Liver (tissue), 9 donors: ENCODE results near the gene SMC6. TPM values are rescaled to one million over a fixed set of nuclear protein-coding genes. Genes with fewer than 3 reads are reported as not detected.

ENCODE experiments used
- DNase-seq: peaks from one replicate; pipeline ENCODE4 v3.0.0-alpha.2; 2017; ENCODE audit warnings: low spot score
- H3K27ac ChIP-seq, 2 donors: one replicate each; pipeline ENCODE4 v1.7.0; 2013; ENCODE audit warnings: inconsistent platforms in 2 of 2, low read length in 2 of 2, control low read depth in 1 of 2, low read depth in 1 of 2, mild to moderate bottlenecking in 1 of 2
- H3K27me3 ChIP-seq, 4 donors: one replicate each; pipeline versions ENCODE4 v1.6.1 to v1.7.0; 2013; ENCODE audit warnings: low read length in 3 of 4, inconsistent platforms in 1 of 4, mild to moderate bottlenecking in 1 of 4, moderate library complexity in 1 of 4; ENCODE audit not compliant: control insufficient read depth in 4 of 4, insufficient read depth in 4 of 4
- H3K36me3 ChIP-seq, 4 donors: one replicate each; pipeline versions ENCODE4 v1.6.1 to v1.7.0; 2013; ENCODE audit warnings: low read length in 3 of 4, mild to moderate bottlenecking in 3 of 4, low read depth in 1 of 4, moderate library complexity in 1 of 4; ENCODE audit not compliant: control insufficient read depth in 4 of 4, insufficient read depth in 3 of 4
- H3K4me1 ChIP-seq, 4 donors: one replicate each; pipeline versions ENCODE4 v1.6.1 to v1.7.0; 2013; ENCODE audit warnings: low read length in 3 of 4, mild to moderate bottlenecking in 3 of 4, moderate library complexity in 1 of 4; ENCODE audit not compliant: control insufficient read depth in 4 of 4, insufficient read depth in 4 of 4
- H3K4me3 ChIP-seq, 3 donors: one replicate each; pipeline versions ENCODE4 v1.6.1 to v1.7.0; 2013; ENCODE audit warnings: low read length in 3 of 3, control low read depth in 1 of 3, low read depth in 1 of 3, mild to moderate bottlenecking in 1 of 3
- H3K9ac ChIP-seq, 2 donors: one replicate each; pipeline ENCODE4 v1.7.0; 2013; ENCODE audit warnings: low read length in 2 of 2, mild to moderate bottlenecking in 2 of 2, moderate library complexity in 2 of 2, control low read depth in 1 of 2, low read depth in 1 of 2
- H3K9me3 ChIP-seq, 4 donors: one replicate each; pipeline versions ENCODE4 v1.6.1 to v1.7.0; 2013; ENCODE audit warnings: low read length in 3 of 4; ENCODE audit not compliant: control insufficient read depth in 4 of 4
- EGR1 ChIP-seq, 2 donors: IDR thresholded peaks; 2 replicates each; pipeline ENCODE4 v1.6.1; 2016 to 2018; ENCODE audit warnings: antibody characterized with exemption in 2 of 2, low read depth in 2 of 2
- FOXA1 ChIP-seq: IDR thresholded peaks from 2 replicates; pipeline ENCODE4 v1.6.1; 2016; ENCODE audit warnings: antibody characterized with exemption
- FOXA2 ChIP-seq: IDR thresholded peaks from 2 replicates; pipeline ENCODE4 v1.6.1; 2016; ENCODE audit warnings: antibody characterized with exemption
- GABPA ChIP-seq, 2 donors: IDR thresholded peaks in 1 of 2; conservative IDR thresholded peaks in 1 of 2; 2 replicates each; pipeline ENCODE4 v1.6.1; 2016; ENCODE audit warnings: antibody characterized with exemption in 2 of 2, mild to moderate bottlenecking in 1 of 2, moderate library complexity in 1 of 2
- HNF4A ChIP-seq, 2 donors: conservative IDR thresholded peaks; 2 replicates each; pipeline ENCODE4 v1.6.1; 2016; ENCODE audit warnings: antibody characterized with exemption in 2 of 2, mild to moderate bottlenecking in 2 of 2
- HNF4G ChIP-seq: IDR thresholded peaks from 2 replicates; pipeline ENCODE4 v1.6.1; 2016; ENCODE audit warnings: antibody characterized with exemption
- JUND ChIP-seq, 2 donors: IDR thresholded peaks; 2 replicates each; pipeline ENCODE4 v1.6.1; 2016; ENCODE audit warnings: antibody characterized with exemption in 2 of 2
- NR2F2 ChIP-seq: IDR thresholded peaks from 2 replicates; pipeline ENCODE4 v1.6.1; 2016; ENCODE audit warnings: antibody characterized with exemption
- RAD21 ChIP-seq, 2 donors: IDR thresholded peaks; 2 replicates each; pipeline ENCODE4 v1.6.1; 2016; ENCODE audit warnings: antibody characterized with exemption in 2 of 2, mild to moderate bottlenecking in 2 of 2
- RXRA ChIP-seq, 2 donors: IDR thresholded peaks; 2 replicates each; pipeline ENCODE4 v1.6.1; 2017 to 2018; ENCODE audit warnings: antibody characterized with exemption in 2 of 2, mild to moderate bottlenecking in 1 of 2
- TAF1 ChIP-seq: conservative IDR thresholded peaks from 2 replicates; pipeline ENCODE4 v1.6.1; 2016; ENCODE audit warnings: antibody characterized with exemption, mild to moderate bottlenecking
- YY1 ChIP-seq: IDR thresholded peaks from 2 replicates; pipeline ENCODE4 v1.6.1; 2016; ENCODE audit warnings: antibody characterized with exemption, mild to moderate bottlenecking
- WGBS: extraction: QIAGEN DNeasy Blood & Tissue Kit; methylation state at CpG from one replicate; pipeline ENCODE4 v1.1.7; 2013; 5-methylcytosine and 5-hydroxymethylcytosine counted together
- polyA plus RNA-seq, 2 donors: library from polyadenylated mRNA; stranded (reverse) in 1 of 2; unstranded in 1 of 2; fragments of 200-250 nt in 1 of 2; fragments of >200 nt in 1 of 2; fragmentation: Nextera tagmentation in 1 of 2; extraction: Ambion mirVana in 1 of 2; gene quantifications; one replicate each; pipeline versions ENCODE4 v1.2.1 to v1.2.3, GENCODE V29; 2013 to 2015
- total RNA-seq, 2 donors: library from RNA; depleted of rRNA; stranded (reverse); fragments of >200 nt; gene quantifications; one replicate each; pipeline ENCODE4 v1.2.3, GENCODE V29; 2014
- TF ChIP-seq, protein P1 (sequence below): fragments of 150-350 bp; IDR thresholded peaks from 2 replicates; pipeline ENCODE4 v1.5.1; 2017; ENCODE audit warnings: improper control_type of control experiment, low read depth, low read length; ENCODE audit not compliant: missing input control
- TF ChIP-seq, protein P2 (sequence below): IDR thresholded peaks from 2 replicates; pipeline ENCODE4 v1.6.1; 2016; ENCODE audit warnings: antibody characterized with exemption
- TF ChIP-seq, protein P3 (sequence below): IDR thresholded peaks from 2 replicates; pipeline ENCODE4 v1.6.1; 2016; ENCODE audit warnings: antibody characterized with exemption
- TF ChIP-seq, protein P4 (sequence below): IDR thresholded peaks from 2 replicates; pipeline ENCODE4 v1.6.1; 2016; ENCODE audit warnings: antibody characterized with exemption
- TF ChIP-seq, protein P5 (sequence below): IDR thresholded peaks from 2 replicates; pipeline ENCODE4 v1.6.1; 2016; ENCODE audit warnings: antibody characterized with exemption, mild to moderate bottlenecking
- donor health status: healthy.
- donor health status: healthy.
- donor health status: healthy.
- donor health status: healthy.
- donor health status: healthy.

Gene SMC6
- total and polyA plus RNA-seq, 4 donors, result 2.6 to 22.3 (median 11.0) TPM

DNA sequence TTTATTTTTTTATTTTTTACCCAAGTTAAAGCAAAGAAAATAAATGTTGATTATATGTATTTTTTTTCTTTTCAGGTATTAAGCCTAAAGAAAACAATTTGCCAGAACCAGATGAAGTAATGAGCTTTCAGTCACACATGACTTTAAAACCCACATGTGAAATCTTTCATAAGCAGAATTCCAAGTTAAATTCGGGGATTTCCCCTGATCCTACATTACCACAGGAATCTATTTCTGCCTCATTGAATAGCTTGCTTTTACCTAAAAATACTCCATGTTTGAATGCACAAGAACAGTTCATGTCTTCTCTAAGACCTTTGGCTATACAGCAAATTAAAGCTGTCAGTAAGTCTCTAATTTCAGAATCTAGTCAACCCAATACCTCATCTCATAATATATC lies 26.9 kb upstream of the SMC6 start (continued):
- TF ChIP-seq TAF1, result no peak
- TF ChIP-seq RAD21 (IDR thresholded peaks at IDR 0.05), result no peak
- TF ChIP-seq, protein P1, sequence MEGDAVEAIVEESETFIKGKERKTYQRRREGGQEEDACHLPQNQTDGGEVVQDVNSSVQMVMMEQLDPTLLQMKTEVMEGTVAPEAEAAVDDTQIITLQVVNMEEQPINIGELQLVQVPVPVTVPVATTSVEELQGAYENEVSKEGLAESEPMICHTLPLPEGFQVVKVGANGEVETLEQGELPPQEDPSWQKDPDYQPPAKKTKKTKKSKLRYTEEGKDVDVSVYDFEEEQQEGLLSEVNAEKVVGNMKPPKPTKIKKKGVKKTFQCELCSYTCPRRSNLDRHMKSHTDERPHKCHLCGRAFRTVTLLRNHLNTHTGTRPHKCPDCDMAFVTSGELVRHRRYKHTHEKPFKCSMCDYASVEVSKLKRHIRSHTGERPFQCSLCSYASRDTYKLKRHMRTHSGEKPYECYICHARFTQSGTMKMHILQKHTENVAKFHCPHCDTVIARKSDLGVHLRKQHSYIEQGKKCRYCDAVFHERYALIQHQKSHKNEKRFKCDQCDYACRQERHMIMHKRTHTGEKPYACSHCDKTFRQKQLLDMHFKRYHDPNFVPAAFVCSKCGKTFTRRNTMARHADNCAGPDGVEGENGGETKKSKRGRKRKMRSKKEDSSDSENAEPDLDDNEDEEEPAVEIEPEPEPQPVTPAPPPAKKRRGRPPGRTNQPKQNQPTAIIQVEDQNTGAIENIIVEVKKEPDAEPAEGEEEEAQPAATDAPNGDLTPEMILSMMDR, result no peak
- TF ChIP-seq YY1, result no peak
- no peak for TF ChIP-seq FOXA2
- no peak for TF ChIP-seq HNF4A (conservative IDR thresholded peaks at IDR 0.05)
- no peak for TF ChIP-seq NR2F2
- TF ChIP-seq FOXA1, result no peak

DNA sequence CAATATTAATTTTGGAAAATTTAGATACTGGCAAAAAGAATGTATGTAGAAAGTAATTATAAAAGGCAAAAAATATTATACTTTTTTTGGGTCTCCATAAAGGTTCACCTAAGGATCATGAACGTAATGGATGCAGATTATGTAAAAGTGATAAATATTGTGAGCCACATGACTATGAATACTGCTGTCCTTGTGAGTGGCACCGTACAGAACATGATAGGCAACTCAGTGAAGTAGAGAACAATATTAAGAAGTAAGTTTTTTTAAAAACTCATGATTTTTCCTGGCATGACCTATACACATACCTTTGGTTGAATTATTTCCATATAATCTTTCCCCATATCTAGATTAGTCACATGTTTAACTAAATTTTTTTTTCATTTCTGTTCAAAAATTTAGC lies 18.9 kb upstream of the SMC6 start:
- no peak overlapping the region for H3K27ac ChIP-seq
- no peaks in the 10 kb centered on the region for H3K9me3 ChIP-seq
- no peak overlapping the region for H3K9ac ChIP-seq
- peaks cover 0 to 4% (median 1%) of the 10 kb centered on the region in 4 donors for H3K4me1 ChIP-seq
- no peaks in the 10 kb centered on the region for H3K27me3 ChIP-seq
- 95% methylated on average over 2 of the region's 2 CpGs for WGBS
- no peak for DNase-seq
- H3K4me3 ChIP-seq, result no peak overlapping the region
- H3K36me3 ChIP-seq, result peaks cover 0 to 14% (median 4%) of the 10 kb centered on the region in 4 donors
- TF ChIP-seq JUND (IDR thresholded peaks at IDR 0.05), result no peak
- TF ChIP-seq HNF4A (conservative IDR thresholded peaks at IDR 0.05), result no peak
- TF ChIP-seq GABPA (IDR thresholded peaks at IDR 0.05 in 1 of 2, conservative IDR thresholded peaks at IDR 0.05 in 1 of 2), result no peak
- no peak for TF ChIP-seq NR2F2
- TF ChIP-seq FOXA2, result no peak
- TF ChIP-seq EGR1 (IDR thresholded peaks at IDR 0.05; ENCODE audit: low read depth in 2 of 2), result no peak
- no peak for TF ChIP-seq YY1
- no peak for TF ChIP-seq RAD21 (IDR thresholded peaks at IDR 0.05)
- TF ChIP-seq FOXA1, result no peak
- TF ChIP-seq, protein P1, result no peak

DNA sequence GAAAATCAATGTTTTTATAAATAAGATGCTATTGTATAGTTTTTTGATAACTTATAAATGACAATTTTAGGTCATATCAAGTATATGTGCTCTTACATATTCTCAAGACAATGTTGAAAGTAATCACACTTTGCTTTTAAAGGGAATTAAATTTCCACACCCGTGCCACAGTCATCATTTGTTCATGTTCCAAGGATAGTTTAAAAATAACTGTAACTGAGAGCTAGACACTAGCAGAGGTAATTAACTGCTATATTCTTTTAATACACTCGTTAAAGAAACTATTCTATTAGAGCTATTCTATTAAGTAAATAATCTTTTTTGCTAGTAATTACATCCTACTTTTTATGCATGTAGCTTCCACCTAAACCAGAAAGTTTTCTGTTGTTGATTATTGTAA lies 18.3 kb upstream of the SMC6 start:
- H3K27ac ChIP-seq, result no peak overlapping the region
- H3K4me3 ChIP-seq, result no peak overlapping the region
- H3K4me1 ChIP-seq, result peaks cover 0 to 4% (median 1%) of the 10 kb centered on the region in 4 donors
- WGBS, result 96% methylated on average over 2 of the region's 2 CpGs
- H3K36me3 ChIP-seq, result peaks cover 0 to 14% (median 2%) of the 10 kb centered on the region in 4 donors
- no peak overlapping the region for H3K9ac ChIP-seq
- no peak for DNase-seq
- no peaks in the 10 kb centered on the region for H3K27me3 ChIP-seq
- H3K9me3 ChIP-seq, result no peaks in the 10 kb centered on the region
- TF ChIP-seq RAD21 (IDR thresholded peaks at IDR 0.05) (no peak), FOXA1 (no peak), JUND (IDR thresholded peaks at IDR 0.05) (no peak), NR2F2 (no peak), YY1 (no peak), EGR1 (IDR thresholded peaks at IDR 0.05; ENCODE audit: low read depth in 2 of 2) (no peak), RXRA (IDR thresholded peaks at IDR 0.05) (no peak), HNF4A (conservative IDR thresholded peaks at IDR 0.05) (no peak), HNF4G (no peak), FOXA2 (no peak)
- TF ChIP-seq, protein P1, result no peak
- TF ChIP-seq, protein P2, sequence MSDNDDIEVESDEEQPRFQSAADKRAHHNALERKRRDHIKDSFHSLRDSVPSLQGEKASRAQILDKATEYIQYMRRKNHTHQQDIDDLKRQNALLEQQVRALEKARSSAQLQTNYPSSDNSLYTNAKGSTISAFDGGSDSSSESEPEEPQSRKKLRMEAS, result no peak
- TF ChIP-seq, protein P3, sequence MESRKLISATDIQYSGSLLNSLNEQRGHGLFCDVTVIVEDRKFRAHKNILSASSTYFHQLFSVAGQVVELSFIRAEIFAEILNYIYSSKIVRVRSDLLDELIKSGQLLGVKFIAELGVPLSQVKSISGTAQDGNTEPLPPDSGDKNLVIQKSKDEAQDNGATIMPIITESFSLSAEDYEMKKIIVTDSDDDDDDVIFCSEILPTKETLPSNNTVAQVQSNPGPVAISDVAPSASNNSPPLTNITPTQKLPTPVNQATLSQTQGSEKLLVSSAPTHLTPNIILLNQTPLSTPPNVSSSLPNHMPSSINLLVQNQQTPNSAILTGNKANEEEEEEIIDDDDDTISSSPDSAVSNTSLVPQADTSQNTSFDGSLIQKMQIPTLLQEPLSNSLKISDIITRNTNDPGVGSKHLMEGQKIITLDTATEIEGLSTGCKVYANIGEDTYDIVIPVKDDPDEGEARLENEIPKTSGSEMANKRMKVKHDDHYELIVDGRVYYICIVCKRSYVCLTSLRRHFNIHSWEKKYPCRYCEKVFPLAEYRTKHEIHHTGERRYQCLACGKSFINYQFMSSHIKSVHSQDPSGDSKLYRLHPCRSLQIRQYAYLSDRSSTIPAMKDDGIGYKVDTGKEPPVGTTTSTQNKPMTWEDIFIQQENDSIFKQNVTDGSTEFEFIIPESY, result no peak
- TF ChIP-seq, protein P4, sequence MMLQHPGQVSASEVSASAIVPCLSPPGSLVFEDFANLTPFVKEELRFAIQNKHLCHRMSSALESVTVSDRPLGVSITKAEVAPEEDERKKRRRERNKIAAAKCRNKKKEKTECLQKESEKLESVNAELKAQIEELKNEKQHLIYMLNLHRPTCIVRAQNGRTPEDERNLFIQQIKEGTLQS, result no peak
- TF ChIP-seq, protein P5, sequence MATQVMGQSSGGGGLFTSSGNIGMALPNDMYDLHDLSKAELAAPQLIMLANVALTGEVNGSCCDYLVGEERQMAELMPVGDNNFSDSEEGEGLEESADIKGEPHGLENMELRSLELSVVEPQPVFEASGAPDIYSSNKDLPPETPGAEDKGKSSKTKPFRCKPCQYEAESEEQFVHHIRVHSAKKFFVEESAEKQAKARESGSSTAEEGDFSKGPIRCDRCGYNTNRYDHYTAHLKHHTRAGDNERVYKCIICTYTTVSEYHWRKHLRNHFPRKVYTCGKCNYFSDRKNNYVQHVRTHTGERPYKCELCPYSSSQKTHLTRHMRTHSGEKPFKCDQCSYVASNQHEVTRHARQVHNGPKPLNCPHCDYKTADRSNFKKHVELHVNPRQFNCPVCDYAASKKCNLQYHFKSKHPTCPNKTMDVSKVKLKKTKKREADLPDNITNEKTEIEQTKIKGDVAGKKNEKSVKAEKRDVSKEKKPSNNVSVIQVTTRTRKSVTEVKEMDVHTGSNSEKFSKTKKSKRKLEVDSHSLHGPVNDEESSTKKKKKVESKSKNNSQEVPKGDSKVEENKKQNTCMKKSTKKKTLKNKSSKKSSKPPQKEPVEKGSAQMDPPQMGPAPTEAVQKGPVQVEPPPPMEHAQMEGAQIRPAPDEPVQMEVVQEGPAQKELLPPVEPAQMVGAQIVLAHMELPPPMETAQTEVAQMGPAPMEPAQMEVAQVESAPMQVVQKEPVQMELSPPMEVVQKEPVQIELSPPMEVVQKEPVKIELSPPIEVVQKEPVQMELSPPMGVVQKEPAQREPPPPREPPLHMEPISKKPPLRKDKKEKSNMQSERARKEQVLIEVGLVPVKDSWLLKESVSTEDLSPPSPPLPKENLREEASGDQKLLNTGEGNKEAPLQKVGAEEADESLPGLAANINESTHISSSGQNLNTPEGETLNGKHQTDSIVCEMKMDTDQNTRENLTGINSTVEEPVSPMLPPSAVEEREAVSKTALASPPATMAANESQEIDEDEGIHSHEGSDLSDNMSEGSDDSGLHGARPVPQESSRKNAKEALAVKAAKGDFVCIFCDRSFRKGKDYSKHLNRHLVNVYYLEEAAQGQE, result no peak
